Activated naive CD8-positive, alpha-beta T cell treated with anti-CD3 and anti-CD28 coated beads, Interleukin-2, amount 50 U/mL, for 24 hours (primary cell): ENCODE results near the gene URM1.

ENCODE experiments used
- ATAC-seq: fragments of 150-1000 bp; cut with Tn5 transposase; one replicate; pipeline ENCODE4 v1.10.0; 2021
- DNase-seq: peaks from one replicate; pipeline ENCODE4 v3.0.0; 2021
- H3K27ac Mint-ChIP-seq: one replicate; pipeline ENCODE4 v1.8.0; 2021; ENCODE audit warnings: mild to moderate bottlenecking, mixed read lengths
- H3K27me3 Mint-ChIP-seq: one replicate; pipeline ENCODE4 v1.8.0; 2021; ENCODE audit warnings: mixed read lengths
- H3K36me3 Mint-ChIP-seq: one replicate; pipeline ENCODE4 v1.8.0; 2021; ENCODE audit warnings: low read depth, mixed read lengths
- H3K4me1 Mint-ChIP-seq: one replicate; pipeline ENCODE4 v1.8.0; 2021; ENCODE audit warnings: mixed read lengths
- H3K4me3 Mint-ChIP-seq: one replicate; pipeline ENCODE4 v1.8.0; 2021; ENCODE audit warnings: mild to moderate bottlenecking, moderate library complexity, mixed read lengths
- H3K9me3 Mint-ChIP-seq: one replicate; pipeline ENCODE4 v1.8.0; 2021; ENCODE audit warnings: mixed read lengths

Gene URM1

GRCh38 chr9:128439273-128439672 is 68.1 kb downstream of the URM1 start:
- H3K27ac Mint-ChIP-seq = peak overlapping the region; percentile 2
- DNase-seq = no peak

More at GRCh38 chr9:128439273-128439672, 68.1 kb downstream of the URM1 start:
- ATAC-seq = no peak
- no peaks in the 10 kb centered on the region for H3K4me1 Mint-ChIP-seq
- H3K36me3 Mint-ChIP-seq = no peaks in the 10 kb centered on the region
- no peaks in the 10 kb centered on the region for H3K9me3 Mint-ChIP-seq
- no peak overlapping the region for H3K4me3 Mint-ChIP-seq
- no peaks in the 10 kb centered on the region for H3K27me3 Mint-ChIP-seq
